Endothelial cell of umbilical vein (primary cell): Measurements from ENCODE around the gene ATG10. TPM values are rescaled to one million over a fixed set of nuclear protein-coding genes. Genes with fewer than 3 reads are reported as not detected.

Source experiments
- BruUV-seq: library from RNA; stranded (reverse); fragments of 400-500 nt; replicated peaks from 2 replicates; lab custom pipeline; 2021; lab: Mats Ljungman, UMichigan
- CTCF ChIA-PET: fragments of 300-600, 350-600 bp; sonication (Branson Sonifier 250); formaldehyde crosslinking; loops from one replicate; lab custom pipeline; 2021; ENCODE audit warnings: antibody characterized with exemption, inconsistent platforms; lab: Charles Lee
- POLR2A ChIA-PET: fragments of 300-600, 350-600 bp; sonication (Branson Sonifier 250); formaldehyde crosslinking; loops from one replicate; lab custom pipeline; 2021; ENCODE audit warnings: antibody characterized with exemption, inconsistent platforms; lab: Charles Lee
- DNase-seq: peaks from one replicate; pipeline ENCODE4 v3.0.0-alpha.2; 2011; ENCODE audit warnings: low read depth, low spot score
- FAIRE-seq: peaks from 2 replicates; lab custom pipeline; 2011; peaks lifted over from hg19 to GRCh38; lab: Jason Lieb, UNC
- H2AFZ ChIP-seq: 2 replicates; pipeline ENCODE4 v1.6.0; 2012; ENCODE audit warnings: low read depth, low read length, control low read depth, inconsistent platforms
- H3K27ac ChIP-seq: 2 replicates; pipeline ENCODE4 v1.5.1; 2011; ENCODE audit warnings: low read depth, mild to moderate bottlenecking, control low read depth, low read length, moderate library complexity; ENCODE audit not compliant: insufficient read depth
- H3K27me3 ChIP-seq, 2 experiments: 2 replicates each; pipeline versions ENCODE4 v1.6.0 to v1.6.1; 2011; ENCODE audit warnings: low read length in 2 of 2, mixed read lengths in 1 of 2; ENCODE audit not compliant: control insufficient read depth in 2 of 2, insufficient read depth in 2 of 2
- H3K36me3 ChIP-seq, 2 experiments: 2 replicates in 1 of 2; 3 replicates in 1 of 2; pipeline ENCODE4 v1.5.1; 2011; ENCODE audit warnings: low read length in 2 of 2, mild to moderate bottlenecking in 1 of 2, moderate library complexity in 1 of 2; ENCODE audit not compliant: control insufficient read depth in 2 of 2, insufficient read depth in 2 of 2; ENCODE audit errors: extremely low read depth in 1 of 2
- H3K4me1 ChIP-seq: 3 replicates; pipeline ENCODE4 v1.5.1; 2011; ENCODE audit warnings: mild to moderate bottlenecking, low read length; ENCODE audit not compliant: control insufficient read depth, insufficient read depth; ENCODE audit errors: extremely low read depth
- H3K4me2 ChIP-seq: 2 replicates; pipeline ENCODE4 v1.6.1; 2011; ENCODE audit warnings: low read length, control low read depth, mixed read lengths; ENCODE audit not compliant: insufficient read depth
- H3K4me3 ChIP-seq, 3 experiments: fragments of 200-600 bp in 1 of 3; sonication (generic), shearing (Covaris generic) in 1 of 3; replicated peaks in 1 of 3; 2 replicates each; pipeline ENCODE4 v1.5.1; 2011 to 2016; ENCODE audit warnings: control low read depth in 3 of 3, low read length in 3 of 3, mild to moderate bottlenecking in 2 of 3, inconsistent platforms in 1 of 3, low read depth in 1 of 3, moderate library complexity in 1 of 3; ENCODE audit not compliant: insufficient read depth in 1 of 3
- H3K79me2 ChIP-seq: 2 replicates; pipeline ENCODE4 v1.6.0; 2012; ENCODE audit warnings: low read length, inconsistent platforms; ENCODE audit not compliant: control insufficient read depth, insufficient read depth
- H3K9ac ChIP-seq: replicated peaks from 2 replicates; pipeline ENCODE3; 2011; ENCODE audit warnings: low read length, control low read depth; ENCODE audit not compliant: insufficient read depth; ENCODE audit errors: extremely low read depth
- H3K9me1 ChIP-seq: replicated peaks from 3 replicates; pipeline ENCODE4 v1.6.0; 2011; ENCODE audit warnings: mild to moderate bottlenecking, low read length; ENCODE audit not compliant: control insufficient read depth, insufficient read depth; ENCODE audit errors: extremely low read depth
- H3K9me3 ChIP-seq: replicated peaks from 2 replicates; pipeline ENCODE4 v1.5.1; 2012; ENCODE audit warnings: low read length, inconsistent platforms; ENCODE audit not compliant: control insufficient read depth, insufficient read depth
- H4K20me1 ChIP-seq: replicated peaks from 2 replicates; pipeline ENCODE3; 2011; ENCODE audit warnings: mild to moderate bottlenecking, low read length; ENCODE audit not compliant: control insufficient read depth, insufficient read depth; ENCODE audit errors: extremely low read depth
- EZH2 ChIP-seq: IDR thresholded peaks from 2 replicates; pipeline ENCODE4 v1.6.1; 2012; ENCODE audit warnings: borderline replicate concordance, low read depth, mild to moderate bottlenecking, moderate library complexity, low read length, inconsistent platforms; ENCODE audit not compliant: severe bottlenecking
- FOS ChIP-seq: IDR thresholded peaks from 2 replicates; pipeline ENCODE4 v1.6.1; 2011; ENCODE audit warnings: mild to moderate bottlenecking, low read length, moderate library complexity, borderline replicate concordance; ENCODE audit not compliant: insufficient read depth
- GATA2 ChIP-seq: IDR thresholded peaks from 2 replicates; pipeline ENCODE4 v1.7.0; 2011; ENCODE audit warnings: low read depth, mild to moderate bottlenecking, moderate library complexity, mixed read lengths, low read length; ENCODE audit not compliant: insufficient read length, insufficient read depth
- JUN ChIP-seq: IDR thresholded peaks from 2 replicates; pipeline ENCODE4 v1.6.1; 2011; ENCODE audit warnings: borderline replicate concordance, low read depth; ENCODE audit not compliant: insufficient read length, insufficient read depth
- MYC ChIP-seq: IDR thresholded peaks from one replicate; pipeline ENCODE4 v1.6.1; 2011; ENCODE audit warnings: mild to moderate bottlenecking, low read depth, low read length
- POLR2A ChIP-seq: IDR thresholded peaks from 2 replicates; pipeline ENCODE4 v1.6.1; 2012; ENCODE audit warnings: low read depth, mild to moderate bottlenecking, control low read depth, low read length
- POLR2AphosphoS5 ChIP-seq: IDR thresholded peaks from 2 replicates; pipeline ENCODE4 v1.6.1; 2012; ENCODE audit warnings: low read depth, mild to moderate bottlenecking, control low read depth, low read length, moderate library complexity; ENCODE audit not compliant: insufficient read depth
- dilution Hi-C: fragments of 300-500 bp; cut with MboI; formaldehyde crosslinking; loops from one replicate; pipeline ENCODE4 v1.15.0; 2019; ENCODE audit warnings: low sequenced_read_pairs; ENCODE audit not compliant: extremely low pct_ligation_motif_present
- intact Hi-C: fragments of 100-400 bp; cut with micrococcal nuclease; formaldehyde crosslinking; loops from one replicate; pipeline ENCODE4 v1.10.0; 2022
- polyA plus RNA-seq, 4 experiments: library from polyadenylated mRNA; depleted of rRNA in 3 of 4; stranded (reverse) in 3 of 4; unstranded in 1 of 4; fragments of >200 nt; gene quantifications; 2 replicates each; pipeline versions ENCODE4 v1.2.1 to v1.2.3, GENCODE V29; 2011 to 2012; ENCODE audit warnings: missing spikeins in 1 of 4
- total RNA-seq: library from RNA; stranded (reverse); gene quantifications from 2 replicates; pipeline ENCODE4 v1.2.3, GENCODE V29; 2021
- TF ChIP-seq, protein P1 (sequence below), 2 donors: IDR thresholded peaks; 1 replicate in 1 of 2; 2 replicates in 1 of 2; pipeline ENCODE4 v1.5.1; 2011; ENCODE audit warnings: low read length in 2 of 2, mild to moderate bottlenecking in 2 of 2, moderate library complexity in 2 of 2, control low read depth in 1 of 2, inconsistent platforms in 1 of 2, low read depth in 1 of 2; ENCODE audit not compliant: insufficient read depth in 1 of 2; ENCODE audit errors: extremely low read depth in 1 of 2
- TF ChIP-seq, protein P2 (sequence below): IDR thresholded peaks from 2 replicates; pipeline ENCODE4 v1.6.1; 2011; ENCODE audit not compliant: insufficient read depth, insufficient read length

Gene ATG10
- total and polyA plus RNA-seq, 2 donors (not counting 3 experiments of a cell fraction or from before 2014, with no cell fraction given) = 1.6 to 3.9 TPM

DNA sequence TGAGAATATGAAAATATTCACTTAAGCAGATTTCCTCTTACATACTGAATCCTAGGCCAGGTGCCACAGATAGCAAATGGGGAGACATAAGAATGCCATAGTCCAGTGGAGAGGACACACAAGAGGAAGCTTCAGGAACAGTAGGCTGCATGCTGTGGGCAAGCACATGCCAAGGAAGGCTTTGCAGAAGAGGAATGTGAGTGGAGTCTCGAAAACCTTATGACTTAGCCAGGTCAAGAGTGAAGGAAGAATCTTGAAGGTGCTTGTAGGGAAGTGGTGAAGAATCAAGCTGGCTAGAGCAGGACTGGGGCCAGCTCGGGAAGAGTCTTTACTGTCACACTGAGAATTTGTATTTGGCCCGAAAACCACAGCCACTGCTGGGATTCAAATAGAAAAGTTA lies 285.9 kb downstream of the ATG10 start:
- dilution Hi-C loops = no loop called here
- TF ChIP-seq EZH2 = no peak
- no peak for TF ChIP-seq POLR2AphosphoS5
- no peak for TF ChIP-seq POLR2A
- TF ChIP-seq, protein P1, sequence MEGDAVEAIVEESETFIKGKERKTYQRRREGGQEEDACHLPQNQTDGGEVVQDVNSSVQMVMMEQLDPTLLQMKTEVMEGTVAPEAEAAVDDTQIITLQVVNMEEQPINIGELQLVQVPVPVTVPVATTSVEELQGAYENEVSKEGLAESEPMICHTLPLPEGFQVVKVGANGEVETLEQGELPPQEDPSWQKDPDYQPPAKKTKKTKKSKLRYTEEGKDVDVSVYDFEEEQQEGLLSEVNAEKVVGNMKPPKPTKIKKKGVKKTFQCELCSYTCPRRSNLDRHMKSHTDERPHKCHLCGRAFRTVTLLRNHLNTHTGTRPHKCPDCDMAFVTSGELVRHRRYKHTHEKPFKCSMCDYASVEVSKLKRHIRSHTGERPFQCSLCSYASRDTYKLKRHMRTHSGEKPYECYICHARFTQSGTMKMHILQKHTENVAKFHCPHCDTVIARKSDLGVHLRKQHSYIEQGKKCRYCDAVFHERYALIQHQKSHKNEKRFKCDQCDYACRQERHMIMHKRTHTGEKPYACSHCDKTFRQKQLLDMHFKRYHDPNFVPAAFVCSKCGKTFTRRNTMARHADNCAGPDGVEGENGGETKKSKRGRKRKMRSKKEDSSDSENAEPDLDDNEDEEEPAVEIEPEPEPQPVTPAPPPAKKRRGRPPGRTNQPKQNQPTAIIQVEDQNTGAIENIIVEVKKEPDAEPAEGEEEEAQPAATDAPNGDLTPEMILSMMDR (IDR thresholded peaks at IDR 0.05; ENCODE audit: extremely low read depth in 1 of 2, insufficient read depth in 1 of 2, low read depth in 1 of 2, low read length in 2 of 2) = no peak
- TF ChIP-seq MYC = no peak
- TF ChIP-seq GATA2 = no peak
- no peak for TF ChIP-seq JUN
- TF ChIP-seq, protein P2, sequence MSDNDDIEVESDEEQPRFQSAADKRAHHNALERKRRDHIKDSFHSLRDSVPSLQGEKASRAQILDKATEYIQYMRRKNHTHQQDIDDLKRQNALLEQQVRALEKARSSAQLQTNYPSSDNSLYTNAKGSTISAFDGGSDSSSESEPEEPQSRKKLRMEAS = no peak
- TF ChIP-seq FOS = no peak
- no peak overlapping the region for H3K9ac ChIP-seq
- no peaks in the 10 kb centered on the region for H3K36me3 ChIP-seq
- H3K9me1 ChIP-seq = no peaks in the 10 kb centered on the region
- BruUV-seq = no TSS peak
- no peaks in the 10 kb centered on the region for H3K27me3 ChIP-seq
- no peak overlapping the region for H3K27ac ChIP-seq
- ChIA-PET POLR2A (interaction anchor here (0.5 kb wide), 1 partner anchor 30 kb away, joined by 3 read pairs; no protein-coding TSS in a partner anchor), CTCF (no interaction called here)
- no peaks in the 10 kb centered on the region for H3K79me2 ChIP-seq
- intact Hi-C loops = loop anchor here (2.0 kb wide), 1 partner anchor 83 kb away; no protein-coding TSS in a partner anchor
- no peak overlapping the region for H2AFZ ChIP-seq
- H4K20me1 ChIP-seq = no peaks in the 10 kb centered on the region
- H3K9me3 ChIP-seq = no peaks in the 10 kb centered on the region
- DNase-seq (no peak), FAIRE-seq (no peak)
- no peaks in the 10 kb centered on the region for H3K4me1 ChIP-seq
- H3K4me2 ChIP-seq = no peak overlapping the region
- H3K4me3 ChIP-seq = no peak overlapping the region
